Type B pancreatic cell (in vitro differentiated cells): ENCODE results near the gene DTX1. TPM values are rescaled to one million over a fixed set of nuclear protein-coding genes. Genes with fewer than 3 reads are reported as not detected.

Experiments used
- DNase-seq: peaks from one replicate; pipeline ENCODE4 v3.0.0; 2021; ENCODE audit warnings: mixed read lengths; ENCODE audit not compliant: unreplicated experiment; ENCODE audit errors: extremely low spot score
- H3K27ac Mint-ChIP-seq: 2 replicates; pipeline ENCODE4 v1.8.0; 2021; ENCODE audit warnings: mild to moderate bottlenecking, mixed read lengths
- H3K27me3 Mint-ChIP-seq: 2 replicates; pipeline ENCODE4 v1.8.0; 2021; ENCODE audit warnings: mixed read lengths
- H3K36me3 Mint-ChIP-seq: 2 replicates; pipeline ENCODE4 v1.8.0; 2021; ENCODE audit warnings: mixed read lengths
- H3K4me1 Mint-ChIP-seq: one replicate; pipeline ENCODE4 v1.8.0; 2021; ENCODE audit warnings: mixed read lengths; ENCODE audit not compliant: unreplicated experiment
- H3K4me3 Mint-ChIP-seq: 2 replicates; pipeline ENCODE4 v1.8.0; 2021; ENCODE audit warnings: mild to moderate bottlenecking, mixed read lengths
- H3K9me3 Mint-ChIP-seq: 2 replicates; pipeline ENCODE4 v1.8.0; 2021; ENCODE audit warnings: mixed read lengths
- total RNA-seq: library from RNA; stranded (reverse); gene quantifications from 2 replicates; pipeline ENCODE4 v1.2.1, GENCODE V29; 2021; ENCODE audit warnings: low replicate concordance
- TF ChIP-seq, protein P1 (sequence below): fragments of 200-600 bp; sonication (generic); conservative IDR thresholded peaks from 2 replicates; pipeline ENCODE4 v1.5.0; 2021; ENCODE audit warnings: antibody characterized with exemption, mild to moderate bottlenecking

Gene DTX1
- total RNA-seq, 1 donor from 2014 or later = 2.4 TPM

DNA sequence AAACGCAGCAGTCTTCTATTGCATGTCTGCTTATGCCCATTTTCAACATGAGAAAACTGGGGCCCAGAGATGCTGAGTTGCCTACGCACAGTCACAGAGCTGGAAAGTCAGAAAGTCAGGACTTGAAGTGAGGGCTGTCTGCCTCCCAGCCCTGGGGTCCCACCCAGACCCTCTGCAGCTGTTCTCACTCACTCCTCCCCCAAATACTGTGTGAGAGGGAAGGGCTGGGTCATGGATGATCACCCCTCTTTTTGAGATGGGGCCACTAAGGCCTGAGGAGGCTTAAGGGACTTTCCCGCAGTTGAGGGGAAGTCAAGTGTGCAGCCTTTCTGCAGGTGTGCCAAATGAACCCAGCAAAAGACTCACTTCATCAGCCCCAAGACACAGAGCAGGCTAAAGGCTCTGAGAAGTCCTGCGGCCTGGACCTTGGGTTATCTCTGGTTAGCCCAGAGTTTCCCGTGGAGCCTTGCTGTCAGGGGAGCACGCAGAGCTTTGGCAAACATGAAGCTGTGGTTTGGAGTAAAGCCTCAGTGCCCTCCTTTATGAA, 18.7 kb downstream of the DTX1 start:
- Mint-ChIP-seq H3K4me3 (no peak overlapping the region), H3K9me3 (no peaks in the 10 kb centered on the region), H3K4me1 (no peaks in the 10 kb centered on the region), H3K27me3 (peaks cover 79% of the 10 kb centered on the region), H3K36me3 (no peaks in the 10 kb centered on the region), H3K27ac (no peak overlapping the region)
- TF ChIP-seq, protein P1, sequence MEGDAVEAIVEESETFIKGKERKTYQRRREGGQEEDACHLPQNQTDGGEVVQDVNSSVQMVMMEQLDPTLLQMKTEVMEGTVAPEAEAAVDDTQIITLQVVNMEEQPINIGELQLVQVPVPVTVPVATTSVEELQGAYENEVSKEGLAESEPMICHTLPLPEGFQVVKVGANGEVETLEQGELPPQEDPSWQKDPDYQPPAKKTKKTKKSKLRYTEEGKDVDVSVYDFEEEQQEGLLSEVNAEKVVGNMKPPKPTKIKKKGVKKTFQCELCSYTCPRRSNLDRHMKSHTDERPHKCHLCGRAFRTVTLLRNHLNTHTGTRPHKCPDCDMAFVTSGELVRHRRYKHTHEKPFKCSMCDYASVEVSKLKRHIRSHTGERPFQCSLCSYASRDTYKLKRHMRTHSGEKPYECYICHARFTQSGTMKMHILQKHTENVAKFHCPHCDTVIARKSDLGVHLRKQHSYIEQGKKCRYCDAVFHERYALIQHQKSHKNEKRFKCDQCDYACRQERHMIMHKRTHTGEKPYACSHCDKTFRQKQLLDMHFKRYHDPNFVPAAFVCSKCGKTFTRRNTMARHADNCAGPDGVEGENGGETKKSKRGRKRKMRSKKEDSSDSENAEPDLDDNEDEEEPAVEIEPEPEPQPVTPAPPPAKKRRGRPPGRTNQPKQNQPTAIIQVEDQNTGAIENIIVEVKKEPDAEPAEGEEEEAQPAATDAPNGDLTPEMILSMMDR = no peak
- no peak for DNase-seq

DNA sequence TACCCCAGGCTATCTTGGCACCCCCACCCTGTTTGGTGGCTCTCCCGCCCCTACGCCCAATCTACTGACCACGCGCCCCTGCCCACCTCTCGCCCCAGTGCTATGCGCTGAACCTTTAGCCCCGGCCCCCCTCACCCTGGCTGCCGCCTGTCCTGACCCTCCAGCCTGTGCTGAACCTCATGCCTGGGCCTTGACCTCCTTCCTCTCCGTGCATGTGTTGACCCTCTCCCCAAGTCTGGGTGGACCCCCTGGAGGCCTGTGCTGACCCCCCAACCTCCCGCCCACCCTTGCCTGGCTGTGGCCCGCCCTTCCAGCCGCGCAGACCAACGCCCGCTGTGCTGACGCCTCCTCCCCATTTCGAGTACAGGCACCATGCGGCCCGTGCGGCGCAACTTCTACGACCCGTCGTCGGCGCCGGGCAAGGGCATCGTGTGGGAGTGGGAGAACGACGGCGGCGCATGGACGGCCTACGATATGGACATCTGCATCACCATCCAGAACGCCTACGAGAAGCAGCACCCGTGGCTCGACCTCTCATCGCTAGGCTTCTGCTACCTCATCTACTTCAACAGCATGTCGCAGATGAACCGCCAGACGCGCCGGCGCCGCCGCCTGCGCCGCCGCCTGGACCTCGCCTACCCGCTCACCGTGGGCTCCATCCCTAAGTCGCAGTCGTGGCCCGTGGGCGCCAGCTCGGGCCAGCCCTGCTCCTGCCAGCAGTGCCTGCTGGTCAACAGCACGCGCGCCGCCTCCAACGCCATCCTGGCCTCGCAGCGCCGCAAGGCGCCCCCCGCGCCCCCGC, 20.7 kb downstream of the DTX1 start:
- no peaks in the 10 kb centered on the region for H3K9me3 Mint-ChIP-seq
- no peaks in the 10 kb centered on the region for H3K36me3 Mint-ChIP-seq
- H3K27ac Mint-ChIP-seq = no peak overlapping the region
- TF ChIP-seq, protein P1 = no peak
- DNase-seq = no peak
- H3K27me3 Mint-ChIP-seq = peaks cover 85% of the 10 kb centered on the region
- H3K4me3 Mint-ChIP-seq = no peak overlapping the region
- peaks cover 4% of the 10 kb centered on the region for H3K4me1 Mint-ChIP-seq

DNA sequence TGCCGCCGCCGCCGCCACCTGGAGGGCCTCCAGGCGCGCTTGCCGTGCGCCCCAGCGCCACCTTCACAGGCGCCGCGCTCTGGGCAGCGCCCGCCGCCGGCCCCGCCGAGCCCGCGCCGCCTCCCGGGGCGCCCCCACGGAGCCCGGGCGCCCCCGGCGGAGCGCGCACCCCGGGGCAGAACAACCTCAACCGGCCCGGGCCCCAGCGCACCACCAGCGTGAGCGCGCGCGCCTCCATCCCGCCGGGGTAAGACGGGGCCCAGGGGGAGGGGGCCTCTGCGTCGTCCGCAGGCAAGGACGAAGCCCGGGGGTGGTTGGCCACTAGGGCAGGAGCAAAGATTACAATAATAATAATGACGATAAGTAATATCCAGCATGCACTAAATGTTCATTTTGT, 21.3 kb downstream of the DTX1 start:
- Mint-ChIP-seq H3K36me3 (no peaks in the 10 kb centered on the region), H3K27ac (no peak overlapping the region), H3K27me3 (peaks cover 87% of the 10 kb centered on the region), H3K9me3 (no peaks in the 10 kb centered on the region), H3K4me3 (no peak overlapping the region), H3K4me1 (peaks cover 4% of the 10 kb centered on the region)
- TF ChIP-seq, protein P1 = no peak
- DNase-seq = no peak

DNA sequence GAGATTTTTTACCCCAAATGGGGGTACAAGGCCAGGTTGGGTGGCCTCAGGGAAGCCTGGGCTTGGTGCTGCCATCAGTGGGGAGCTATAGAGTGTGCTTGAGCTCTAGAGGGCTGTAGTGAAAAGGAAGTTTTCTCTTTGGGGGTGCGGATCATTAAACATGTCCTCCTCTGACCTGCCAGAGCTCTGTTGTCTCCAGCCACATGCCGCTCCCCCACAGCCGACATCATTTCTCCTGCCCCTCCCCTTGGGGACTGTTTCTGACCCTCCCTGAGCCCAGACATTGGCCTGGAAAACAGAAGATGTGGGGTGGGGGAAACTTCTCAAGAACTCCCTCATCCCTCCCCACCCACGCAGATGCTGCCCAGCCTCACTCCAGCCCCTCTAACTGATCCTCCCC, 25.3 kb downstream of the DTX1 start:
- Mint-ChIP-seq H3K27ac (no peak overlapping the region), H3K4me1 (peaks cover 4% of the 10 kb centered on the region), H3K27me3 (peaks cover 62% of the 10 kb centered on the region), H3K36me3 (no peaks in the 10 kb centered on the region), H3K9me3 (no peaks in the 10 kb centered on the region), H3K4me3 (no peak overlapping the region)
- DNase-seq = no peak
- TF ChIP-seq, protein P1 = no peak

DNA sequence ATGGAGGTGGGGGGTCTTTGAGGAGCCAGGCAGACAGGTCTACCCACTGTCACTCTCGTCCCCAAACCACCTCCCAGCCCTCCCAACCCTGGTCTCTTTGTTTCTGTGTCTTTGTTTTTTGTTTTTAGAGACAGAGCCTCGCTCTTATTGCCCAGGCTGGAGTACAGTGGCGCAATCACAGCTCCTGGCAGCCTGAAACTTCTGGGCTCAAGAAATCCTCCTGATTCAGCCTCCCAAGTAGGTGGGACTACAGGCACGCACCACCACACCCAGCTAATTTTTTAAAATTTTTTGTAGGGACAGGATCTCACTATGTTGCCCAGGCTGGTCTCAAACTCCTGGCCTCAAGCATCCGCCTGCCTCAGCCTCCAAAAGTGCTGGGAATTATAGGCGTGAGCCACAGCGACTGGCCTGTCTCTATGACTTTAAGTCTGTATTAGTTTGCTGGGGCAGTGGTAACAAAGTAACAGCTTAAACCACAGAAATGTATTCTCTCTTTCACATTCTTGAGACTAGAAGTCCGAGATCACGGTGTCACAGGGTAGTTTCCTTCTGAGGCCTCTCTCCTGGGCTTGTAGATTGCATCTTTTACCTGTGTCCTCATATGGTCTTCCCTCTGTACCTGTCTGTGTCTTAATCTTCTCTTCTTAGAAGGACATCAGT, 26.1 kb downstream of the DTX1 start:
- no peak for DNase-seq
- Mint-ChIP-seq H3K27ac (no peak overlapping the region), H3K27me3 (peaks cover 55% of the 10 kb centered on the region), H3K36me3 (no peaks in the 10 kb centered on the region), H3K4me3 (no peak overlapping the region), H3K4me1 (peaks cover 4% of the 10 kb centered on the region), H3K9me3 (no peaks in the 10 kb centered on the region)
- TF ChIP-seq, protein P1 = no peak
